ENCODE measurements around the gene TPSB2.

Gene TPSB2

DNA sequence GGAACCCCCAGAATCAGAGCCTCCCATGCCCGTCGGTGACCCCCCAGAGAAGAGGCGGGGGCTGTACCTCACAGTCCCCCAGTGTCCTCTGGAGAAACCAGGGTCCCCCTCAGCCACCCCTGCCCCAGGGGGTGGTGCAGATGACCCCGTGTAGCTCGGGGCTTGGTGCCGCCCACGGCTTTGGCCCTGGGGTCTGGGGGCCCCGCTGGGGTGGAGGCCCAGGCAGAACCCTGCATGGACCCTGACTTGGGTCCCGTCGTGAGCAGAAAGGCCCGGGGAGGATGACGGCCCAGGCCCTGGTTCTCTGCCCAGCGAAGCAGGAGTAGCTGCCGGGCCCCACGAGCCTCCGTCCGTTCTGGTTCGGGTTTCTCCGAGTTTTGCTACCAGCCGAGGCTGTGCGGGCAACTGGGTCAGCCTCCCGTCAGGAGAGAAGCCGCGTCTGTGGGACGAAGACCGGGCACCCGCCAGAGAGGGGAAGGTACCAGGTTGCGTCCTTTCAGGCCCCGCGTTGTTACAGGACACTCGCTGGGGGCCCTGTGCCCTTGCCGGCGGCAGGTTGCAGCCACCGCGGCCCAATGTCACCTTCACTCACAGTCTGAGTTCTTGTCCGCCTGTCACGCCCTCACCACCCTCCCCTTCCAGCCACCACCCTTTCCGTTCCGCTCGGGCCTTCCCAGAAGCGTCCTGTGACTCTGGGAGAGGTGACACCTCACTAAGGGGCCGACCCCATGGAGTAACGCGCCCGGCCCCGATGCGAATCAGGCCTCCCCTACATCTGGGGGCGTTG lies 8.9 kb downstream of the TPSB2 start:
- TF ChIP-seq, protein P1, sequence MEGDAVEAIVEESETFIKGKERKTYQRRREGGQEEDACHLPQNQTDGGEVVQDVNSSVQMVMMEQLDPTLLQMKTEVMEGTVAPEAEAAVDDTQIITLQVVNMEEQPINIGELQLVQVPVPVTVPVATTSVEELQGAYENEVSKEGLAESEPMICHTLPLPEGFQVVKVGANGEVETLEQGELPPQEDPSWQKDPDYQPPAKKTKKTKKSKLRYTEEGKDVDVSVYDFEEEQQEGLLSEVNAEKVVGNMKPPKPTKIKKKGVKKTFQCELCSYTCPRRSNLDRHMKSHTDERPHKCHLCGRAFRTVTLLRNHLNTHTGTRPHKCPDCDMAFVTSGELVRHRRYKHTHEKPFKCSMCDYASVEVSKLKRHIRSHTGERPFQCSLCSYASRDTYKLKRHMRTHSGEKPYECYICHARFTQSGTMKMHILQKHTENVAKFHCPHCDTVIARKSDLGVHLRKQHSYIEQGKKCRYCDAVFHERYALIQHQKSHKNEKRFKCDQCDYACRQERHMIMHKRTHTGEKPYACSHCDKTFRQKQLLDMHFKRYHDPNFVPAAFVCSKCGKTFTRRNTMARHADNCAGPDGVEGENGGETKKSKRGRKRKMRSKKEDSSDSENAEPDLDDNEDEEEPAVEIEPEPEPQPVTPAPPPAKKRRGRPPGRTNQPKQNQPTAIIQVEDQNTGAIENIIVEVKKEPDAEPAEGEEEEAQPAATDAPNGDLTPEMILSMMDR (IDR thresholded peaks at IDR 0.05): no peak

DNA sequence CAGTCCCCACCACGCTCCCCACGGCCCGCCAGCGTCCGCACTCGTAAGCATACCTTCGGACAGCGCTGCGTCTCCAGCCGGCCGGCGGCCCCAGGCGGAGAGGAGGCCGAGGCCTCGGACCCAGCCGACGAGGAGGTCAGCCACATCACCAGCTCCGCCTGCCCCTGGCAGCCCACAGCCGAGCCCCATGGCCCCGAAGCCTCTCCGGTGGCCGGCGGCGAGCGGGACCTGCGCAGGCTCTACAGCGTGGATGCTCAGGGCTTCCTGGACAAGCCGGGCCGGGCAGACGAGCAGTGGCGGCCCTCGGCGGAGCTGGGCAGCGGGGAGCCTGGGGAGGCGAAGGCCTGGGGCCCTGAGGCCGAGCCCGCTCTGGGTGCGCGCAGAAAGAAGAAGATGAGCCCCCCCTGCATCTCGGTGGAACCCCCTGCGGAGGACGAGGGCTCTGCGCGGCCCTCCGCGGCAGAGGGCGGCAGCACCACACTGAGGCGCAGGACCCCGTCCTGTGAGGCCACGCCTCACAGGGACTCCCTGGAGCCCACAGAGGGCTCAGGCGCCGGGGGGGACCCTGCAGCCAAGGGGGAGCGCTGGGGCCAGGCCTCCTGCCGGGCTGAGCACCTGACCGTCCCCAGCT lies 9.8 kb downstream of the TPSB2 start:
- TF ChIP-seq, protein P1 (IDR thresholded peaks at IDR 0.05): no peak

DNA sequence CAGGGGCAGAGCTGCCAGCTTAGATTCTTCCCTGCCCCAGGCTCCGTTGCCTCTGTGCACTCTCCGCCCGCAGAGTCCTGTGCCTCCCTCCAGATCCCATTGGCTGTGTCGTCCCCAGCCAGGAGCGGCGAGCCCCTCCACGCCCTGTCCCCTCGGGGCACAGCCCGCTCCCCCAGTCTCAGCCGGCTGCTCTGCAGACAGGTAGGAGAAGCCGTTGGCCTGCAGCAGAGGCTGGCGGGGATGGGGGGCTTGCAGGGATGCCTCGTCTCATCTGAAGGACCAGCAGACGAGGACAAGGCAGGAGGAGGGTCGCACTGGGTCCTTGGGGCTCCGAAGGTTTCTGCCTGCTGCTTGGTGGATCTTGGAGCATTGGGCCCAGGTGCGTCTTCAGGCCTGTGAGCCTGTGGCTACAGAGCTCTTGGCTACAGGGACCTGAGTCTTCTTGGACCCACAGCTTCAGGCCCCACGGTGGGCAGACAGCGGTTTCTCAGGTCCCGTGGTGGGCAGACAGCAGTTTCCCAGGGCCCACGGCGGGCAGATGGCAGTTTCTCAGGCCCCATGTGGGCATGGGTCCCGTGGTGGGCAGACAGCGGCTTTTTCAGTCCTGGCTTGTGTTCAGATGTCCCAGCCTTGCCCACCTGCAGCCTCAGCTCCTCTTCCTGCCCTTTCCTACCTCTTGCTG lies 10.9 kb downstream of the TPSB2 start:
- TF ChIP-seq, protein P1 (IDR thresholded peaks at IDR 0.05): no peak

DNA sequence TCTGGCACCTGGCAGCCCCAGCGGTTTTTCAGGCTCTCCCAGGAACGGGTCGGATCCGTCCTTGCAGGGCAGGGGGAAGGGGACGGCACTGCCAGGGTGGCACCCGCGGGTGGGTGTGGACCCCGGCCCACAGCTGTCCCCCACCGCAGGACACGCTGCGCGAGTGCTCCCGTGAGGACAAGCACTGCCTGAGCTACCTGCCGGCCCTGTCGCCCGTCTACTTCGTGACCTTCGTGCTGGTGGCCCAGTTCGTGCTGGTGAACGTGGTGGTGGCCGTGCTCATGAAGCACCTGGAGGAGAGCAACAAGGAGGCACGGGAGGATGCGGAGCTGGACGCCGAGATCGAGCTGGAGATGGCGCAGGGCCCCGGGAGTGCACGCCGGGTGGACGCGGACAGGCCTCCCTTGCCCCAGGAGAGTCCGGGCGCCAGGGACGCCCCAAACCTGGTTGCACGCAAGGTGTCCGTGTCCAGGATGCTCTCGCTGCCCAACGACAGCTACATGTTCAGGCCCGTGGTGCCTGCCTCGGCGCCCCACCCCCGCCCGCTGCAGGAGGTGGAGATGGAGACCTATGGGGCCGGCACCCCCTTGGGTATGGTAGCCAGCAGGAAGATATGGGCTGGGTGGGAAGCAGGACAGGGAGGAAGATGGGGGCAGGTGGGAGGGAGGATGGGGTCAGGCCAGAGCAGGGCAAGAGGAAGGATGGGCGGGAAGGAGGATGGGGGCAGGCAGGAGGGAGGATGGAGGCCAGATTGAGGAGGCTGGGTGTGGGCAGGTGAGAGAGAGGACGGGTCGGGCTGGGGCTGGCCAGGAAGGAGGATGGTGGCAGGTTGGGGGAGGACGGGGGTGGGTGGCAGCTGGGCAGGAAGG lies 11.7 kb downstream of the TPSB2 start:
- TF ChIP-seq, protein P1 (IDR thresholded peaks at IDR 0.05): no peak

DNA sequence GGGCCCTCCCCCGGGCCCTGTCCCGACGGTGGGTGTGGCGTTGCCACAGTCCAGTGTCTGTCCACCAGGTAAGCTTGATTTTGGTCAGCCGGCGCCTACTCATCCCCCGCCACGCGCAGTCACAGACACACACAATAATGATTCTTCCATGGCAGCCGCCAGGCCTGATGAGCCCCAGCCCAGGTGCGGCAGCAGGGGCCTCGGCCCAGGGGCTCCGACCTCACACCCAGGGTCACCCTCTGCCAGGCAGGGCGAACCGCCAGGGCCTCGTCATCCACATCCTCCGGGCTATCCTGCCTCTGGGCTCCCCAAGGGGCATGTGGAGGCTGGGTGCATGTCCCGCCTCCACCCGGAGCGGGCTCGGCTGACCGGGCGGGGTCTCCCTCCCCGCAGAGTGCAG lies 12.5 kb downstream of the TPSB2 start:
- TF ChIP-seq, protein P1 (IDR thresholded peaks at IDR 0.05): no peak

DNA sequence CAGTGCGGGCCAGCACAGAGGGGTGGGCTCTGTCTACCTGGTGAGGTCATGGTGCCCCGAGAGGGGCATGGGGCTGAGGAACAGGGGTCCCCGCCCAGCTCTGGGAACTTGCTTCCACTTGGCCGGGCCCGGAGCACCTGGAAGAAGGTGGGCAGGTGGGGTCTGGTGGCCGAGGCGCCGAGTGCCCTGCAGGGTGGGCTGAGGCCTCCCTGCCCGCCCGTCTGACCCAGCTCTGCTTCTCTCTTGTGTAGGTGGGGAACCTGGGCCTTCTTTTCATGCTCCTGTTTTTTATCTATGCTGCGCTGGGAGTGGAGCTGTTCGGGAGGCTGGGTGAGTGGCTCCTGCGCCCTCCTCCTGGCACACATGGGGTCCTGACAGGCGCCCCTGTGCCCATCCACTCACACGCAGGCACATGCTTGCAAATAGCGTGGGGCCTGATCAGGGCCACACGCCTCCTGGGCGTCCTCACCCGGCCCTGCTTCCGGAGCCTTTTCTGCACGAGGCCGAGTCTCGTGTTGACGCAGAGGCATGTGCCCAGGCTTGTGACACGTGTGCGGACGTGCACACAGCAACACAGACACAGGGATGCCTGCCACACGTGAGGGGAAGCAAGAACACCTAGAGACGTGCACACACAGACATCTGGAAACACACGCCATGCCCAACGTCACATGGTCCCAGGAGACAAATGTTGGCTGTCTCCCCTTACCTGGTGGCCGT lies 13.1 kb downstream of the TPSB2 start:
- TF ChIP-seq, protein P1 (IDR thresholded peaks at IDR 0.05): no peak

DNA sequence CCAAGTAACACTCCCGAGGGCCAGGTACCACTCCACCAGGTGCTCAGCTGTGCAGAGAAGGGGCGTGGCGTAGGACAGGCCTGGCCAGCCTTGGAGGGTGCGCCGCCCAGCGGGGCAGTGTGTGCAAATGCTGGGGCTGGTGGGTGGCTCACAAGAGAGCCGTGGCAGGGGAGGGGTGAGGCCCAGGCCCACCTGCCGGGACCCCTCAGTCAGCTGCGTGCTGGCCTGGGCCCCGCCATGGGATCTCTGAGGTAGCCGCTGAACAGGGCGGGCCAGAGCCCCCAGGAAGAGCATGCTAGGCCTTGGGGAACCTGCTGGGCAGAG lies 13.7 kb downstream of the TPSB2 start:
- TF ChIP-seq, protein P1 (IDR thresholded peaks at IDR 0.05): no peak
